ENCODE results near the gene NPTN. TPM values are rescaled to one million over a fixed set of nuclear protein-coding genes. Genes with fewer than 3 reads are reported as not detected.

Gene NPTN
- polyA plus RNA-seq, 2 of the 4 experiments (the other 2 are of a cell fraction): 150 to 201 TPM

GRCh38 chr15:73678498-73678897 lies 45.3 kb upstream of the NPTN start (continued):
- no peak for TF ChIP-seq HMGXB4 (CRISPR knock-in tag; IDR thresholded peaks at IDR 0.05; ENCODE audit: borderline replicate concordance)
- TF ChIP-seq HES2 (IDR thresholded peaks at IDR 0.05): no peak

- Histone ChIP-seq H3K4me1 (no peaks in the 10 kb centered on the region), H3K27ac (no peak overlapping the region), H3K4me2 (no peak overlapping the region), H3K4me3 (no peak overlapping the region), H3K9me3 (no peaks in the 10 kb centered on the region)
- TF ChIP-seq ZC3H11A (IDR thresholded peaks at IDR 0.05) (no peak), NFE2L2 (conservative IDR thresholded peaks at IDR 0.05; ENCODE audit: low read length) (no peak)
- 51% methylated on average over 2 of the region's 2 CpGs for WGBS (ENCODE audit: missing lambda C conversion rate)
- ATAC-seq (no peak), DNase-seq (ENCODE audit: low read depth in 1 of 2, low spot score in 1 of 2) (no peak), FAIRE-seq (no peak)
- ChIA-PET CTCF (interaction anchor here (0.7 to 3.1 kb wide), 21 partner anchors 8 to 372 kb away, joined by 3 to 82 read pairs (median 4); no protein-coding TSS in a partner anchor), POLR2A (no interaction called here)
These were observed 44.5 kb upstream of the NPTN start for GRCh38 chr15:73677733-73678132.

GRCh38 chr15:73677146-73677607 lies 44.0 kb upstream of the NPTN start:
- H3K4me2 ChIP-seq: no peak overlapping the region
- peak; percentile 36 to 52; a peak in 4 of 5 replicates for TF ChIP-seq RAD21 (conservative IDR thresholded peaks at IDR 0.05 in 1 of 2, IDR thresholded peaks at IDR 0.05 in 1 of 2)
- TF ChIP-seq CTCF (IDR thresholded peaks at IDR 0.05): peak; percentile 47
- TF ChIP-seq CEBPB (IDR thresholded peaks at IDR 0.05): no peak
- no peak for TF ChIP-seq RCOR1 (IDR thresholded peaks at IDR 0.05; ENCODE audit: low read depth, low read length)
- TF ChIP-seq GATA3 (IDR thresholded peaks at IDR 0.05; ENCODE audit: borderline replicate concordance): no peak
- TF ChIP-seq SMC3 (IDR thresholded peaks at IDR 0.05): peak; percentile 68
- no peak for TF ChIP-seq CHD4 (IDR thresholded peaks at IDR 0.05; ENCODE audit: borderline replicate concordance)
- TF ChIP-seq ZFP36 (IDR thresholded peaks at IDR 0.05; ENCODE audit: borderline replicate concordance, partially characterized antibody): no peak
- TF ChIP-seq NR3C1 (IDR thresholded peaks at IDR 0.05): no peak
- no peak for TF ChIP-seq EHMT2 (IDR thresholded peaks at IDR 0.05; ENCODE audit: low read depth)
- H3K4me1 ChIP-seq: no peaks in the 10 kb centered on the region
- POLR2A ChIA-PET: interaction anchor here (0.8 kb wide), 1 partner anchor 21 kb away, joined by 4 read pairs; no protein-coding TSS in a partner anchor
- WGBS (ENCODE audit: missing lambda C conversion rate): 50% methylated on average over 5 of the region's 5 CpGs
- FAIRE-seq (no peak), ATAC-seq (peak; percentile 80 to 94; a peak in 4 of 6 replicates), DNase-seq (ENCODE audit: low read depth in 1 of 2, low spot score in 1 of 2) (peak; percentile 36 to 61)
- H3K27ac ChIP-seq: no peak overlapping the region
- CTCF ChIA-PET: interaction anchor here (0.6 to 3.1 kb wide), 24 partner anchors 8 to 371 kb away, joined by 3 to 82 read pairs (median 4); no protein-coding TSS in a partner anchor
- no peaks in the 10 kb centered on the region for H3K9me3 ChIP-seq
- no peak overlapping the region for H3K4me3 ChIP-seq

- H3K4me2 ChIP-seq: no peak overlapping the region
- DNase-seq (ENCODE audit: low read depth in 1 of 2, low spot score in 1 of 2) (no peak), FAIRE-seq (no peak), ATAC-seq (no peak)
- H3K4me1 ChIP-seq: no peaks in the 10 kb centered on the region
- CTCF ChIA-PET: interaction anchor here (0.6 to 3.3 kb wide), 4 partner anchors 8 to 38 kb away, joined by 3 to 14 read pairs (median 4); no protein-coding TSS in a partner anchor
- POLR2A ChIA-PET: no interaction called here
- no peaks in the 10 kb centered on the region for H3K9me3 ChIP-seq
- H3K4me3 ChIP-seq: no peak overlapping the region
- WGBS (ENCODE audit: missing lambda C conversion rate): 75% methylated on average over 1 of the region's 1 CpG
- H3K27ac ChIP-seq: no peak overlapping the region
- TF ChIP-seq MAX (IDR thresholded peaks at IDR 0.05) (no peak), HDAC2 (IDR thresholded peaks at IDR 0.05) (no peak), HEYL (CRISPR knock-in tag; IDR thresholded peaks at IDR 0.05) (no peak), TP53 (CRISPR knock-in tag; IDR thresholded peaks at IDR 0.05) (no peak), POLR2A (IDR thresholded peaks at IDR 0.05; ENCODE audit: low read length) (no peak), RNF2 (IDR thresholded peaks at IDR 0.05; ENCODE audit: borderline replicate concordance, low read depth) (no peak), USF2 (IDR thresholded peaks at IDR 0.05) (no peak), ZFP36 (IDR thresholded peaks at IDR 0.05; ENCODE audit: borderline replicate concordance, partially characterized antibody) (no peak), PBX3 (IDR thresholded peaks at IDR 0.05) (no peak), FOSL2 (IDR thresholded peaks at IDR 0.05) (no peak), FOSL2 (CRISPR knock-in tag; IDR thresholded peaks at IDR 0.05) (no peak)
These were observed 41.4 kb upstream of the NPTN start for GRCh38 chr15:73674587-73674986.

Measured in A549 (cell line).